ENCODE results near the gene GAB2.
"Not testable (repeated sequence)": the region's sequence is repeated elsewhere in the genome, so short reads cannot be mapped to it uniquely, and the experiment has no call there.

The GAB2 gene

GRCh38 chr11:78234006-78234405 is 183.6 kb downstream of the GAB2 start:
- no peak for DNase-seq

DNA sequence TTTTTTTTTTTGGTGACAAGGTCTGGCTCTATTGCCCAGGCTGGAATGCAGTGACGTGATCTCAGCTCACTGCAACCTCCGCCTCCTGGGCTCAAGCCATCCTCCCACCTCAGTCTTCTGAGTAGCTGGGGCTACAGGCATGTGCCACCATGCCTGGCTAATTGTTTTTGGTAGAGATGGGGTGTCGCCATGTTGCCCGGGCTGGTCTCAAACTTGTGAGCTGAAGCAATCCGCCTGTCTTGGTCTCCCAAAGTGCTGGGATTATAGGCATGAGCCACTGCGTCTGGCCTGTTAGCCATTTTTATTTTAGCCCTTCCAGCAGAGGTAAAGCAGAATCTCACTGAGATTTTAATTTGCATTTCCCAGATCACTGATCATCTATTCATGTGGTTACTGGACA is 184.6 kb downstream of the GAB2 start:
- DNase-seq = not testable (repeated sequence)

GRCh38 chr11:78231962-78232501 is 185.6 kb downstream of the GAB2 start:
- no peak for DNase-seq

- peak; percentile 89 for DNase-seq
Measured at GRCh38 chr11:78230161-78230877, 187.3 kb downstream of the GAB2 start.

DNA sequence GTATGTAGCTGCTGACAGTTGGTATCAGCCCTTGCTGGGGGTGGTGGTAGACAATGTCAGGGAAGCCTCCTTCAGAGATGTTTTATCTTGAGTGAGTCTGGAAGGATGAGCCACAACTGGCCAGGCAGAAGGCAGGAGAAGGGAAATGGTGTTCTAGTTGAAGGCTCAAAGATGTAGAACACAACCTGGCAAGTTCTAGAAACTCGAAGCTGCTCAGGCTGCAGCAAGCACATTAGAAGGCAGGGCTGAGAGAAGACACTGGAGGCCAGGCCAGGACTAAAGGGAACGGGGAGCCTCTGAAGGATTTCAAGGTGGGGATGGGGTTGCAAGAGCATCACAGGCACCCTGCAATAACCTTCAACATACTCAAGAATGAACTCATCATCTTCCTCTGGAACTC is 188.5 kb downstream of the GAB2 start:
- no peak for DNase-seq

DNA sequence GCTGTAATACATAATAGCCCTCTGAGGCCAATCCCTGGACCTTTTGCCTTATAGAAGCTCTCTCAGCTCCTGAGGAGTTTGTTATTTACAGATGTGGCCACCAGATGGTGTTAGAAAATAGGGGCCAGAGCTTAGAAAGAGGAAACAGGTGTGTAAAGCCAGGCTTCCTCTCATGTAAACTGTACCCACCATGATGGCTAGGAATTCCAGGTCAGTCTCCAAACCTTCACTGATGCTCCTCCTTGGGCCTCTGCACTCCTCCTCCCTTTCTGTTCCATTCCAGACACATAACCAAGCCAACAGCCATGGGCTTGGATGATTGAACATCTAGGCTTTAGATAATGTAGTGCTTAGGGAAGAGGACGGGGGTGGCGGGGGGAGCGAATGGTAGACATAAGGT is 189.2 kb downstream of the GAB2 start:
- peak; percentile 75 for DNase-seq

DNA sequence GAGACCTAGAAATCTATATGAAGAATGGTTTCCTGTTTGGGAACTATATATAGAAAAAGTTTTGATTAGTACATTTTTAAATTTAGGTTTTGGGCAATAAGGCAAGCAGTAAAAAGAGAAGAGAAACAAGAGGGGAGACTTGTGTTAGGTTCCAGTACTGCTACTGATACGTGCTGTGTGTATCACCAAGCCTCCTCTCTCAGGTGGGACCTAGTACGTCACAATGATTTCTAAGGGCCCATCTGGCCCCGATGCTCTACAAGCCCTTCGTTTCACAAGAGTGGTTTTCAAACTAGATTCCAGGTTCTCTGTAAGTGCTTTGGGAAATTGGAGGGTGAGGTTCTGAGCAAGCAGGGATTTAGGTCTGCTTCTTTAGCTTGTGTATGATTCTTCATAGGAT is 189.7 kb downstream of the GAB2 start:
- DNase-seq = no peak

DNA sequence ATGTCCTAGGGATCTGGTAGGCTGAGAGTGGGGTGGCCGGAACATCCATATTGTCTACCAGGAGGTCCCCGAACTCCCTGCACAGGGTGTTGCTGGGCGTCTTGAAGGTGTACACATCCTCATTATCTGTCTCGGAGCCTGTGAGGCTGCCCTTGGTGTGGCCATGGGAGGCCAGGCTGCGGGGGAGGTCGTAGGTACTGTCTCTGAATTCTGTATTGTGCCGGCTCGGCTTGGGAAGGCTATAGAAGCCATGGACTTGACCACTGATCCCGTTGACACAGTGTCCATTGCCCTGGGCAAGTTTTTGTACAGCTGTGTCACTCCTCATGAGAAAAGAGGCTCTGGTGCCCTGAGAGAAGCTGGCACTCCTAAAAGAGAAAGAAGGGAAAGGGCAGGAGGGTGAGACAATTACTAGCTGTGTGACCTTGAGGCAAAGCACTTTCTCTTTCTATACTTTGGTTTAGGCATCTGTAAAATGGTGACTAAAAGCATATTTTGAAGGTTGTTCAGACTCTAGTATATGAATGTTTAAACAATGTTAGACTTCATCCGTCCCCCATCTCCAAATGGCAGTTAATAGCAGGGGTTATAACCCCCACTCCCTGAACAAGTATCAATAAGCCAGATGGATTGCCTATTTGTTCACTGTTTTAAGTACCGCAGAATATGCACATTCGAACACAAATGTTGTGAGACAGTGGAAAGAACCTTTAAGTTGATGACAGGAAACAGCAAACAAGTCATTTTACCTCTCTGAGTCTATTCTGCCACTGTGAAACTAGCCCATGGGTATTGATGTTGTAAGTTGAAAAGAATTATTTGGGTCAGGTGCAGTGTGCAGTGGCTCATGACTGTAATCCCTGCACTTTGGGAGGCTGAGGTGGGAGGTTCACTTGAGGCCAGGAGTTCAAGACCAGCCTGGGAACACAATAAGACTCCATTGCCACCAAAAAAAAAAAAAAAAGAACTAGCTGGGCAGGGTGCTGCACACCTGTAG is 190.6 kb downstream of the GAB2 start:
- no peak for DNase-seq

GRCh38 chr11:78224906-78225420 is 192.7 kb downstream of the GAB2 start:
- no peak for DNase-seq

- no peak for DNase-seq
Measured at GRCh38 chr11:78224506-78224905, 193.1 kb downstream of the GAB2 start.

DNA sequence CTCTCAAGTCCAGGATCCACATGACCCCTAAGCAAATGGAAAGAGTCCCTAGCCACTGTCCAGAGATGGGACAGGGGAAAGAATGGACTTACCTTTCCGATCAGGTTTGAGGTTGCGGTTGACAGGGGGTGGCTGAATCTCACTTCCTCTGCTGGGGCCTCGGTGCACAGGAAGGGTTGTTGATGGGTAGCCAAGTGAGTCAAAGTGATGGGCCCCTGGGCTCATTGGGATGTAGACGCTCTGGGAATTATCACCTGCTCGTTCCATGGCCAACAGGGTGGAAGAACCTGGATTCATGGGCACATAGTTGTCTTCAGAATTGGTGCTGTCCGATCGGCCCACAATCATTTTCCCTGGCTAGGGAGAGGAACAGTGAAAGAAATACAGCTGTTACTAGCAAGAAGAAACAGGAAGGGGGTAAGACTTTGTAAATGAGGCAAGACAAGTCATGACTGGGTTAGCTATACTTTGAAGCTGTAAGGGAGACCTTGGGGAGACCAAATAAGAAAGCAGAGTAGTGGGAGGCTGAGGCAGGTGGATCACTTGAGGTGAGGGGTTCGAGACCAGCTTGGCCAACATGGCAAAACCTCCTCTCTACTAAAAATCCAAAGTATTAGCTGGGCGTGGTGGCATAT is 194.2 kb downstream of the GAB2 start:
- no peak for DNase-seq

DNA sequence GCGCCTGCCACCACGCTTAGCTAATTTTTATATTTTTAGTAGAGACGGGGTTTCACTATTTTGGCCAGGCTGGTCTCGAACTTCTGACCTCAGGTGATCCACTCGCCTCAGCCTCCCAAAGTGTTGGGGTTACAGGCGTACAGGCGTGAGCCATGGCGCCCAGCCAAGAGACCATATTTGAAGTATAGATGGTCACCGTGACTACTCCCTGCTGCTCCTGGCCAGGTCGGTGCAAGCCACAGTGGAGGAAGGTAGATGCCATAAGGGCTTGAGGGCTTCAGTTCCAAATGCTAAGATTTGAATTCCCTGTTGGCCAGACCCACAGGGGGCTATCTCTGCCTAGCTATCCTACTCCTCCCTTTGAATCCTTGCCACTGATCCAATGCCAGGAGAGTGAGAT is 194.9 kb downstream of the GAB2 start:
- not testable (repeated sequence) for DNase-seq

- DNase-seq = no peak
Measured at GRCh38 chr11:78221396-78222315, 196.0 kb downstream of the GAB2 start.

DNA sequence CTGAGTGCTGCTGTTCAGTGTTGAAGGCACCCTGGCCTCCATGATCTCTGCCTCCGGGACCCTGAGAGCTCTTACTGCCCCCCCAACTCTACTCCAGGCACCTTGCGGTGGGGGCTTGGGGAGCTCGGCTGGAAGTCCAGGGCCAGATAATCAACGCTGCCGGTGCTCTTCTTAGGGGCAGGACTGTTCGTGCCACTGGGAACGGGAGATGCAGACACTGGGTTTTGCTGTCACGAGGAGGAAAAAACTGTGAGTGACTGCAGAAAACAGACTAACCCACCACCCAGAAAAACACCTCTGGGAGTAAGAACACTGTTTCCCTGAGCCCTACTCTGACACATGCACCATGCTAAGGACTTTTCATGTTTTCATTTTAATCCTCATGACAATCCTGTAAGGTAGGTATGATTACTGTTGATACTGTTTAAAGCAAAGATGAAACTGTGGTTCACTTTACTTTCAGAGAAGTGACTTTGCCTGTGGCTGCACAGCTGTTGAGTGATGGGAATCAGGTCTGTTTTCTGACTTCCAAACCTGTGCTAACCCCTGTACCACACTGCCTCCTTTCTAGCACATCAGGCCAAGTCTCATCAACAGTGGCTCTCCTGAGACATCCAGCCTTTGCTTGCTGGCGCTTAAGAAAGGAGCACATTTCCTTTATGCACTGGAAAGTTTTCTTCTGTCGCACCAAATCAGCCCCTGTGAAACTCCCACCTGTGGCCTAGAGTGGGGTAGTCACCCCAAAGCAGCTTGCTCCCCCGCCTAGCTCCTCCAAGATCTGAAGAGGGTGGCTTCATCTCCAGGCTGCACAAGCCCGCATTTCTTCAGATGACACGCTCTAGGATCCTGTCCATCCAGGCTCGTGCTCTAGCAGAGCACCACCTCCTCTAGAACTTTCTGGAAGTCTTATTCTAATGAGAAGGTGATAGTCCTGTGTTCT is 197.1 kb downstream of the GAB2 start:
- DNase-seq = no peak

DNA sequence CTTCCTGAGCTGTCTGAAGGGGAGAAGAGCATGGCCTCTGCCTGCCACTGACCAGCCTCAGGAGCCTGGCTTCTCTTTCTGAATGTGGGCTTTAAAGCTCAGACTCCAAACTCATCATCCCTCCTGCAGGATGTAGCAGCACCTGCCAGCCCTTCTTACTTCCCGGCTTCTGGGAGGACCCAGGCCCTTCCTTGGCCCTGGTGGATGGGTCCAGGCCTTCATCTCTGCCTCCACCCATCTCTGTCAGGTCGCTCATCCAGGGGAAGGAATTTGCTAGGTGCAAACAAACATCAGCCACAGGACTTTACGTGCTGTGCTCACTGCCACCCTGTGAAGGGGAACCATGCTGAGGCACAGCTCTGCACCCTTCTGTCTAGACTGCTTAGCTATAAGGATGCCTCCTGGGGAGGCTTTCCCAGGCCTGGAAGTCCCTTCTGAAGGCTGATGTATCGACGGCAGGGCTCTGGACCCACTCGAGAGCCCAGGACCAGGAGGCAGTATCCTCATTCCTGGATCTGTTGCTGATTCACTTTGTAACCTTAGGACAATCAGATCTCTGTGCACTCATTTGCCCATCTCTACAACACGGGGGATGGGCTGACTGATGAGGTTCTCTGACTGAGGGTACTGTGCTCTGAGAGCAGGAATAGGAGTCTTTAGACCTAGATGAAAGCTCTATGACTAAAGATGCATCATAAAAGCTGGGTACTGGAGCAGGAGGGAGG is 198.0 kb downstream of the GAB2 start:
- no peak for DNase-seq

GRCh38 chr11:78218707-78219492 is 198.7 kb downstream of the GAB2 start:
- DNase-seq = no peak

DNA sequence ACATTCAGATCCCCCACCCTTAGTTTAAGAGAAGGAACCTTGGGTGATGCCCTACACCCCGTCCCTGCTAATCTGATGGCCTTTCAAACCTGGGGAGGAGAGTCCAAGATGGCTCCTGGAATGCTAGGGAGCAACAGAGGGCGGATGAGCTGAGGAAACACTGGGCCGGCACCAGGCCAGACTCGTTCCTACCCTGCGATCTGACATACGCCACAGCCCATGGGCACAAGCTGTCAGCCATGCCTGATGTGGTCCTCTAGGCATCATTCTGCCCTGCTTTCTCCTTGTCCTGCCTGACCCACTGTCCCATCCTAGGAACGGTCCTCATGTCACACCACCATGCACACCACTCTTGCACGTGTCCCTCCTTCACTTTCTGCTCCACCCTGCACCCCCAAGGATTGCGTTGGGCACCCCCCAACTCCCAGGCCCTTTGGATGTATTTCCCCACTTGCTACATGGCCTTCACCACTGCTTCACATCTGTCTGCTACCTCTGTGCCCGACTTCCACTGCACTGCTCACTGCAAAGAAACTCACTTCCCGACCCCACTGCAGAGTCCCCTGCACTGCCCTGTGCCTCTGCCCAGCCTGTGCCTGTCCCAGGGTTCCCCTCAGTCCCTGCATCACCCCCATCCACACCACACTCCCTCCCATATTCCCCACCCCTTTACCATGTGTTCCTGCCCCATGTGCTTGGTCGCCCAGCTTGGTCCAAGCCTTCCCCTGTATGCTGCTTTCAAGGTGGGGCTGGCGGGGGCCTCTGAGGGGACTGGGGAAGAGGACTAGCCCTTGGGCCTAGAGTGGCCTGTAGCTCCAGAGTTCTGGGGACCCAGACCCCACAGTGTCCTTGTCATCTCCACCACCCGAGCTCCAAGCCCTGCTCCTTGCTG is 199.7 kb downstream of the GAB2 start:
- no peak for DNase-seq
